CD14-positive monocyte (primary cell): Measurements from ENCODE around the gene NME1. TPM values are rescaled to one million over a fixed set of nuclear protein-coding genes. Genes with fewer than 3 reads are reported as not detected.

Source experiments
- DNase-seq, 3 donors: peaks; one replicate each; pipeline ENCODE4 v3.0.0-alpha.2; 2011 to 2022
- H2AFZ ChIP-seq: 2 replicates; pipeline ENCODE4 v1.6.0; 2012; ENCODE audit warnings: mild to moderate bottlenecking, low read depth, low read length, inconsistent platforms; ENCODE audit not compliant: insufficient read depth, poor library complexity, severe bottlenecking
- H3K27ac ChIP-seq, 2 donors: 1 replicate in 1 of 2; 2 replicates in 1 of 2; pipeline ENCODE4 v1.5.1; 2012 to 2013; ENCODE audit warnings: low read length in 2 of 2, control low read depth in 1 of 2, inconsistent platforms in 1 of 2, low read depth in 1 of 2, mild to moderate bottlenecking in 1 of 2
- H3K27me3 ChIP-seq, 2 donors: one replicate each; pipeline versions ENCODE4 v1.6.0 to v1.6.1; 2011 to 2013; ENCODE audit warnings: low read length in 2 of 2; ENCODE audit not compliant: control insufficient read depth in 2 of 2, insufficient read depth in 2 of 2
- H3K36me3 ChIP-seq, 2 donors: replicated peaks in 1 of 2; 1 replicate in 1 of 2; 2 replicates in 1 of 2; pipeline versions ENCODE4 v1.5.1 to v1.6.1; 2012 to 2013; ENCODE audit warnings: low read length in 2 of 2, control low read depth in 1 of 2, inconsistent platforms in 1 of 2, mild to moderate bottlenecking in 1 of 2; ENCODE audit not compliant: insufficient read depth in 2 of 2, control insufficient read depth in 1 of 2
- H3K4me1 ChIP-seq, 2 donors: 1 replicate in 1 of 2; 2 replicates in 1 of 2; pipeline versions ENCODE4 v1.5.1 to v1.6.1; 2012 to 2013; ENCODE audit warnings: low read length in 2 of 2, control low read depth in 1 of 2, inconsistent platforms in 1 of 2, mild to moderate bottlenecking in 1 of 2, moderate library complexity in 1 of 2; ENCODE audit not compliant: insufficient read depth in 2 of 2, control insufficient read depth in 1 of 2
- H3K4me2 ChIP-seq: replicated peaks from 2 replicates; pipeline ENCODE3; 2012; ENCODE audit warnings: low read length, moderate library complexity, mild to moderate bottlenecking; ENCODE audit not compliant: poor library complexity, severe bottlenecking; ENCODE audit errors: extremely low read depth
- H3K4me3 ChIP-seq, 3 experiments: fragments of 200-600 bp in 1 of 3; sonication (generic) in 1 of 3; replicated peaks in 1 of 3; 1 replicate in 2 of 3; 2 replicates in 1 of 3; pipeline ENCODE4 v1.5.1; 2011 to 2013; ENCODE audit warnings: low read length in 3 of 3, mild to moderate bottlenecking in 3 of 3, control low read depth in 2 of 3, low read depth in 2 of 3, inconsistent platforms in 1 of 3, moderate library complexity in 1 of 3
- H3K79me2 ChIP-seq: 2 replicates; pipeline ENCODE4 v1.6.0; 2012; ENCODE audit warnings: mild to moderate bottlenecking, control low read depth, inconsistent platforms, low read length, moderate library complexity; ENCODE audit not compliant: insufficient read depth
- H3K9ac ChIP-seq: 2 replicates; pipeline ENCODE4 v1.6.0; 2017; ENCODE audit warnings: low read length, mild to moderate bottlenecking; ENCODE audit not compliant: insufficient read depth, poor library complexity, severe bottlenecking
- H3K9me3 ChIP-seq, 2 donors: replicated peaks in 1 of 2; 1 replicate in 1 of 2; 2 replicates in 1 of 2; pipeline versions ENCODE4 v1.5.1 to v1.6.1; 2012 to 2013; ENCODE audit warnings: low read length in 2 of 2, control low read depth in 1 of 2; ENCODE audit not compliant: control insufficient read depth in 1 of 2, insufficient read depth in 1 of 2
- H4K20me1 ChIP-seq: 2 replicates; pipeline ENCODE4 v1.6.0; 2012; ENCODE audit warnings: mild to moderate bottlenecking, low read length, control low read depth, moderate library complexity; ENCODE audit not compliant: insufficient read depth
- H3K27ac Mint-ChIP-seq, 7 donors: one replicate each; pipeline ENCODE4 v1.8.0; 2020; ENCODE audit warnings: mild to moderate bottlenecking in 7 of 7, mixed read lengths in 7 of 7, moderate library complexity in 6 of 7, inconsistent platforms in 2 of 7
- H3K27me3 Mint-ChIP-seq, 3 donors: one replicate each; pipeline ENCODE4 v1.8.0; 2021 to 2022; ENCODE audit warnings: low read depth in 3 of 3, mild to moderate bottlenecking in 3 of 3, mixed read lengths in 3 of 3, moderate library complexity in 3 of 3, inconsistent platforms in 1 of 3
- H3K36me3 Mint-ChIP-seq, 2 donors: one replicate each; pipeline ENCODE4 v1.8.0; 2020; ENCODE audit warnings: mixed read lengths in 2 of 2, inconsistent platforms in 1 of 2, mild to moderate bottlenecking in 1 of 2
- H3K4me1 Mint-ChIP-seq: one replicate; pipeline ENCODE4 v1.8.0; 2020; ENCODE audit warnings: mild to moderate bottlenecking, mixed read lengths
- H3K4me3 Mint-ChIP-seq, 2 donors: one replicate each; pipeline ENCODE4 v1.8.0; 2020; ENCODE audit warnings: mild to moderate bottlenecking in 2 of 2, mixed read lengths in 2 of 2, moderate library complexity in 1 of 2
- H3K9me3 Mint-ChIP-seq, 7 donors: one replicate each; pipeline ENCODE4 v1.8.0; 2020 to 2022; ENCODE audit warnings: mixed read lengths in 7 of 7, mild to moderate bottlenecking in 6 of 7, moderate library complexity in 6 of 7, inconsistent platforms in 2 of 7
- CTCF ChIP-seq: fragments of 200-600 bp; IDR thresholded peaks from one replicate; pipeline ENCODE4 v1.8.0; 2022; ENCODE audit warnings: antibody characterized with exemption, mild to moderate bottlenecking
- intact Hi-C, 2 donors: fragments of 100-400 bp; cut with micrococcal nuclease; formaldehyde crosslinking; loops; one replicate each; pipeline versions ENCODE4 v1.15.0 to v1.15.1; 2023
- polyA plus RNA-seq, 3 donors: library from polyadenylated mRNA; depleted of rRNA in 1 of 3; unstranded in 2 of 3; stranded (reverse) in 1 of 3; fragments of 300-500 nt in 2 of 3; fragments of >200 nt in 1 of 3; fragmentation: Illumina TruSeq in 2 of 3; gene quantifications; 1 replicate in 2 of 3; 2 replicates in 1 of 3; pipeline ENCODE4 v1.2.3, GENCODE V29; 2012 to 2021

The NME1 gene
- polyA plus RNA-seq, 3 donors: 14.8 to 51.4 (median 20.8) TPM

- intact Hi-C loops: no loop called here
- H4K20me1 ChIP-seq: no peaks in the 10 kb centered on the region
- no peak for DNase-seq
- H3K9ac ChIP-seq: no peak overlapping the region
- no peak overlapping the region for H3K4me3 ChIP-seq
- no peaks in the 10 kb centered on the region for H3K4me1 Mint-ChIP-seq
- no peaks in the 10 kb centered on the region for H3K9me3 ChIP-seq
- H3K27me3 Mint-ChIP-seq: no peaks in the 10 kb centered on the region
- H3K36me3 Mint-ChIP-seq: peaks cover 59 to 79% of the 10 kb centered on the region in 2 donors
- H3K4me1 ChIP-seq: no peaks in the 10 kb centered on the region
- H3K4me2 ChIP-seq: no peak overlapping the region
- no peak for TF ChIP-seq CTCF
- H3K27me3 ChIP-seq: no peaks in the 10 kb centered on the region
- no peaks in the 10 kb centered on the region for H3K79me2 ChIP-seq
- H2AFZ ChIP-seq: no peak overlapping the region
- peaks cover 0 to 3% (median 0%) of the 10 kb centered on the region in 7 donors for H3K9me3 Mint-ChIP-seq
- H3K4me3 Mint-ChIP-seq: no peak overlapping the region
- peaks cover 88 to 98% of the 10 kb centered on the region in 2 donors for H3K36me3 ChIP-seq
- no peak overlapping the region for H3K27ac ChIP-seq
- H3K27ac Mint-ChIP-seq: no peak overlapping the region
Measured at GRCh38 chr17:51203838-51204237, 50.5 kb downstream of the NME1 start.

Other genes starting within 250 kb of the NME1 start
- 10 to 100 TPM in 1 of 3 donors, 1 to 10 TPM in 2; 4.9 to 33.1 (median 8.5) TPM for gene SPAG9, start 32.7 kb upstream of the NME1 start, polyA plus RNA-seq
- 100 to 1,000 TPM; 240 to 307 (median 259) TPM for gene NME2, start 12.9 kb downstream of the NME1 start, polyA plus RNA-seq
- 10 to 100 TPM in 2 of 3 donors, 1 to 10 TPM in 1; 5.9 to 11.3 (median 10.0) TPM for gene MBTD1, start 106.5 kb downstream of the NME1 start, polyA plus RNA-seq
- 10 to 100 TPM; 13.0 to 31.9 (median 31.6) TPM for gene UTP18, start 107.0 kb downstream of the NME1 start, polyA plus RNA-seq